OCI-LY1 (cell line): ENCODE measurements around the gene DENND1A.

Source experiments
- CTCF ChIP-seq: fragments of 200-600 bp; sonication (generic), shearing (Covaris generic); IDR thresholded peaks from 2 replicates; pipeline ENCODE4 v1.5.1; 2017; ENCODE audit warnings: mild to moderate bottlenecking, antibody characterized with exemption, low read length, moderate library complexity, mixed read lengths
- EZH2 ChIP-seq: fragments of 200-600 bp; sonication (generic), shearing (Covaris generic); IDR thresholded peaks from 2 replicates; pipeline ENCODE4 v1.8.0; 2017; ENCODE audit warnings: borderline replicate concordance, mixed run types, mild to moderate bottlenecking, antibody characterized with exemption, low read length, moderate library complexity, mixed read lengths

DNA sequence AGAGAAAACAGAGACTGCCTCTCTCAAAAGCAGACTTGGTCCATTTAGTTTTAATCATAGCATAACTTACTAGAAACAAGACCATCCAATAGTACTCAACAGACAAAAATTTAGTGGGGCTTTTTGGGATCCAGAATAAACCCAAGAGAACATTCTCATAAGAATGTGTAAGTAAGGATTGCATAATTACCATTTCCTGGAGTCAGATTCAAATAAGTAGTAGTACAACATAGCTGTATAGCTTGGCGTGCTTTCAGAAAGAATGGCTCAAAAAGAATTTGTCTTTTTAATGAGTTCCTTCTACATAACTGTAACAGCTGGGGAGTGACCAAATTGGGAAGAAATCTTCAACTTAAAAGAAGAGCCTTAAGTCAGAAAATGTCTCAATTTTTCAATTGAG is 145.4 kb downstream of the DENND1A start:
- TF ChIP-seq CTCF (no peak), EZH2 (no peak)
